ENCODE data around the gene EHMT1. TPM values are rescaled to one million over a fixed set of nuclear protein-coding genes. Genes with fewer than 3 reads are reported as not detected.
A peak's percentile ranks its signal among the peaks of the same experiment; 100 is the strongest.

Gene EHMT1
- total and polyA plus RNA-seq, 10 of the 15 experiments (the other 5 are each of a cell fraction or from before 2014, with no cell fraction given): 2.9 to 100 (median 48.1) TPM

- TF ChIP-seq ZNF687 (IDR thresholded peaks at IDR 0.05) (0 out of 2 replicates have a peak, but pooled peaks have one; percentile 53), MAX (IDR thresholded peaks at IDR 0.05; ENCODE audit: low read depth, low read length) (0 out of 2 replicates have a peak, but pooled peaks have one; percentile 19), MEF2A (IDR thresholded peaks at IDR 0.05; ENCODE audit: insufficient read depth, low read depth, low read length) (peak; percentile 92), RCOR1 (conservative IDR thresholded peaks at IDR 0.05; ENCODE audit: low read depth, low read length) (no peak), ETV6 (conservative IDR thresholded peaks at IDR 0.05 in 1 of 2, IDR thresholded peaks at IDR 0.05 in 1 of 2; ENCODE audit: borderline replicate concordance in 1 of 2, low read depth in 1 of 2) (no peak), ZNF622 (IDR thresholded peaks at IDR 0.05) (no peak), ATF2 (IDR thresholded peaks at IDR 0.05; ENCODE audit: low read length) (peak; percentile 78), EGR1 (IDR thresholded peaks at IDR 0.05; ENCODE audit: borderline replicate concordance in 1 of 2, low read depth in 2 of 2, low read length in 2 of 2) (0 out of 3 replicates have a peak, but pooled peaks of 1 of the 2 experiments have one; percentile 8), RUNX3 (IDR thresholded peaks at IDR 0.05; ENCODE audit: low read length) (peak; percentile 72), CREB1 (IDR thresholded peaks at IDR 0.05; ENCODE audit: low read depth) (peak; percentile 57), NFYB (IDR thresholded peaks at IDR 0.05; ENCODE audit: insufficient read depth, low read depth, low read length) (no peak), POLR2AphosphoS2 (IDR thresholded peaks at IDR 0.05; ENCODE audit: low read depth, low read length) (no peak), ZBTB40 (IDR thresholded peaks at IDR 0.05; ENCODE audit: borderline replicate concordance) (no peak), IKZF2 (IDR thresholded peaks at IDR 0.05) (peak; percentile 25 to 57; a peak in 2 of 4 replicates), MTA3 (IDR thresholded peaks at IDR 0.05; ENCODE audit: borderline replicate concordance, low read length) (peak; percentile 71; the same call in 1 of the 2 replicates), SPI1 (IDR thresholded peaks at IDR 0.05; ENCODE audit: borderline replicate concordance, insufficient read depth, low read depth, low read length) (peak; percentile 71), USF2 (IDR thresholded peaks at IDR 0.05; ENCODE audit: borderline replicate concordance, low read depth, low read length) (no peak; the same call in 1 of the 2 replicates), NBN (IDR thresholded peaks at IDR 0.05) (no peak)
Measured at GRCh38 chr9:137816531-137817235, 197.9 kb downstream of the EHMT1 start (continued).

Data from GM12878 (cell line).